Measurements from ENCODE around the gene POLR2L. TPM values are rescaled to one million over a fixed set of nuclear protein-coding genes. Genes with fewer than 3 reads are reported as not detected.

POLR2L gene
- total RNA-seq, 1 donor from 2014 or later: 83.9 TPM

- Mint-ChIP-seq H3K36me3 (ENCODE audit: low read depth) (no peaks in the 10 kb centered on the region), H3K27me3 (no peaks in the 10 kb centered on the region), H3K27ac (no peak overlapping the region), H3K4me1 (no peaks in the 10 kb centered on the region), H3K4me3 (no peak overlapping the region), H3K9me3 (no peaks in the 10 kb centered on the region)
- ATAC-seq (ENCODE audit: low read depth): no peak
- ChIA-PET CTCF (no interaction called here), POLR2A (no interaction called here)
- DNase-seq: no peak
- TF ChIP-seq CTCF (IDR thresholded peaks at IDR 0.05): no peak
- intact Hi-C loops (cut with micrococcal nuclease): loop anchor here (10.0 kb wide), 1 partner anchor 624 kb away; the partner anchor contains the start of gene MOB2
These were observed 18.1 kb upstream of the POLR2L start for GRCh38 chr11:860234-861104.

- Mint-ChIP-seq H3K27ac (no peak overlapping the region), H3K9me3 (no peaks in the 10 kb centered on the region), H3K36me3 (ENCODE audit: low read depth) (no peaks in the 10 kb centered on the region), H3K4me3 (no peak overlapping the region), H3K4me1 (no peaks in the 10 kb centered on the region), H3K27me3 (no peaks in the 10 kb centered on the region)
- intact Hi-C loops (cut with micrococcal nuclease): loop anchor here (10.0 kb wide), 1 partner anchor 625 kb away; the partner anchor contains the start of gene MOB2
- no peak for TF ChIP-seq CTCF (IDR thresholded peaks at IDR 0.05)
- ATAC-seq (ENCODE audit: low read depth): no peak
- no peak for DNase-seq
- CTCF ChIA-PET: no interaction called here
- POLR2A ChIA-PET: no interaction called here
These were observed 17.2 kb upstream of the POLR2L start for GRCh38 chr11:859394-860131.

- no peak overlapping the region for H3K27ac Mint-ChIP-seq
- ChIA-PET POLR2A (no interaction called here), CTCF (no interaction called here)
- DNase-seq: no peak
- no peaks in the 10 kb centered on the region for H3K9me3 Mint-ChIP-seq
- H3K4me1 Mint-ChIP-seq: no peaks in the 10 kb centered on the region
- H3K36me3 Mint-ChIP-seq (ENCODE audit: low read depth): no peaks in the 10 kb centered on the region
- H3K27me3 Mint-ChIP-seq: no peaks in the 10 kb centered on the region
- no peak overlapping the region for H3K4me3 Mint-ChIP-seq
- intact Hi-C loops (cut with micrococcal nuclease): no loop called here
- no peak for TF ChIP-seq CTCF (IDR thresholded peaks at IDR 0.05)
- ATAC-seq (ENCODE audit: low read depth): no peak
These were observed 16.5 kb upstream of the POLR2L start for GRCh38 chr11:858762-859339.

GRCh38 chr11:858053-858761 is 15.9 kb upstream of the POLR2L start:
- Mint-ChIP-seq H3K27ac (no peak overlapping the region), H3K9me3 (no peaks in the 10 kb centered on the region), H3K4me1 (no peaks in the 10 kb centered on the region), H3K4me3 (no peak overlapping the region), H3K27me3 (no peaks in the 10 kb centered on the region), H3K36me3 (ENCODE audit: low read depth) (no peaks in the 10 kb centered on the region)
- no peak for ATAC-seq (ENCODE audit: low read depth)
- intact Hi-C loops (cut with micrococcal nuclease): no loop called here
- CTCF ChIA-PET: no interaction called here
- POLR2A ChIA-PET: no interaction called here
- no peak for TF ChIP-seq CTCF (IDR thresholded peaks at IDR 0.05)
- no peak for DNase-seq
